B cell (primary cell): ENCODE data around the gene CADM2. TPM values are rescaled to one million over a fixed set of nuclear protein-coding genes. Genes with fewer than 3 reads are reported as not detected.

Experiments
- ATAC-seq: fragments of 200-7000 bp; cut with Tn5 transposase; one replicate; pipeline ENCODE4 v1.10.0; 2021; ENCODE audit warnings: low read depth, mild to moderate bottlenecking, moderate number of reproducible peaks, moderate library complexity
- CTCF ChIA-PET: fragments of 350-600 bp; sonication (Branson Sonifier 250); formaldehyde crosslinking; loops from one replicate; lab custom pipeline; 2021; ENCODE audit warnings: antibody characterized with exemption, inconsistent platforms; lab: Charles Lee
- POLR2A ChIA-PET: fragments of 350-600 bp; sonication (Branson Sonifier 250); formaldehyde crosslinking; loops from one replicate; lab custom pipeline; 2021; ENCODE audit warnings: antibody characterized with exemption; lab: Charles Lee
- DNase-seq: peaks from one replicate; pipeline ENCODE4 v3.0.0; 2013
- H2AFZ ChIP-seq: 2 replicates; pipeline ENCODE4 v1.6.1; 2012; ENCODE audit warnings: mild to moderate bottlenecking, low read depth, low read length; ENCODE audit not compliant: insufficient read depth, poor library complexity, severe bottlenecking
- H3K27ac ChIP-seq, 2 donors: 1 replicate in 1 of 2; 2 replicates in 1 of 2; pipeline ENCODE4 v1.5.1; 2012 to 2013; ENCODE audit warnings: low read length in 2 of 2, mild to moderate bottlenecking in 2 of 2, moderate library complexity in 1 of 2
- H3K27me3 ChIP-seq, 4 experiments: fragments of 200-600 bp in 1 of 4; sonication (generic) in 1 of 4; replicated peaks in 1 of 4; 1 replicate in 2 of 4; 2 replicates in 2 of 4; pipeline versions ENCODE4 v1.6.1 to v1.7.0; 2013 to 2016; ENCODE audit warnings: low read length in 3 of 4, mild to moderate bottlenecking in 2 of 4, mixed read lengths in 1 of 4, moderate library complexity in 1 of 4; ENCODE audit not compliant: insufficient read depth in 4 of 4, control insufficient read depth in 3 of 4; ENCODE audit errors: control extremely low read depth in 1 of 4
- H3K36me3 ChIP-seq, 2 experiments: replicated peaks in 1 of 2; 1 replicate in 1 of 2; 2 replicates in 1 of 2; pipeline versions ENCODE4 v1.6.1 to v1.7.1; 2013; ENCODE audit warnings: low read length in 1 of 2; ENCODE audit not compliant: insufficient read depth in 2 of 2, control insufficient read depth in 1 of 2; ENCODE audit errors: control extremely low read depth in 1 of 2, extremely low read depth in 1 of 2
- H3K4me1 ChIP-seq, 2 donors: fragments of 200-600 bp in 1 of 2; sonication (generic) in 1 of 2; 1 replicate in 1 of 2; 2 replicates in 1 of 2; pipeline versions ENCODE4 v1.5.1 to v1.6.1; 2013 to 2017; ENCODE audit warnings: low read length in 2 of 2; ENCODE audit not compliant: control insufficient read depth in 2 of 2, insufficient read depth in 2 of 2
- H3K4me2 ChIP-seq: replicated peaks from 2 replicates; pipeline ENCODE3; 2012; ENCODE audit warnings: mild to moderate bottlenecking, low read depth, low read length; ENCODE audit not compliant: poor library complexity, severe bottlenecking
- H3K4me3 ChIP-seq, 5 experiments: fragments of 200-600 bp in 1 of 5; sonication (generic) in 1 of 5; 1 replicate in 3 of 5; 2 replicates in 2 of 5; pipeline versions ENCODE4 v1.5.1 to v1.7.0; 2011 to 2016; ENCODE audit warnings: low read length in 4 of 5, mild to moderate bottlenecking in 4 of 5, low read depth in 2 of 5, control low read depth in 1 of 5, moderate library complexity in 1 of 5; ENCODE audit not compliant: insufficient read depth in 1 of 5; ENCODE audit errors: control extremely low read depth in 1 of 5, extremely low read depth in 1 of 5
- H3K79me2 ChIP-seq: fragments of 200-600 bp; sonication (generic); one replicate; pipeline ENCODE4 v1.6.0; 2016; ENCODE audit warnings: low read length; ENCODE audit not compliant: control insufficient read depth, insufficient read depth
- H3K9ac ChIP-seq: fragments of 200-600 bp; sonication (generic); 2 replicates; pipeline ENCODE4 v1.6.1; 2017; ENCODE audit warnings: mild to moderate bottlenecking, low read length, moderate library complexity
- H3K9me3 ChIP-seq, 3 donors: one replicate each; pipeline versions ENCODE4 v1.6.1 to v1.7.1; 2013; ENCODE audit warnings: low read length in 2 of 3; ENCODE audit not compliant: control insufficient read depth in 2 of 3, insufficient read depth in 1 of 3; ENCODE audit errors: control extremely low read depth in 1 of 3
- H4K20me1 ChIP-seq: 2 replicates; pipeline ENCODE4 v1.6.0; 2012; ENCODE audit warnings: mild to moderate bottlenecking, low read length; ENCODE audit not compliant: insufficient read depth, control insufficient read depth, poor library complexity, severe bottlenecking
- H3K27ac Mint-ChIP-seq: one replicate; pipeline ENCODE4 v1.8.0; 2021; ENCODE audit warnings: mixed read lengths
- H3K27me3 Mint-ChIP-seq: one replicate; pipeline ENCODE4 v1.8.0; 2021; ENCODE audit warnings: mixed read lengths
- H3K4me1 Mint-ChIP-seq: one replicate; pipeline ENCODE4 v1.8.0; 2021; ENCODE audit warnings: mixed read lengths
- H3K4me3 Mint-ChIP-seq: one replicate; pipeline ENCODE4 v1.8.0; 2021; ENCODE audit warnings: mixed read lengths
- H3K9me3 Mint-ChIP-seq: one replicate; pipeline ENCODE4 v1.8.0; 2022; ENCODE audit warnings: mixed read lengths; ENCODE audit not compliant: insufficient read depth
- CTCF ChIP-seq: fragments of 200-600 bp; IDR thresholded peaks from one replicate; pipeline ENCODE4 v1.8.0; 2022; ENCODE audit warnings: antibody characterized with exemption, mild to moderate bottlenecking
- EZH2 ChIP-seq: IDR thresholded peaks from 2 replicates; pipeline ENCODE4 v1.6.1; 2012; ENCODE audit warnings: borderline replicate concordance, low read depth, mild to moderate bottlenecking, moderate library complexity, low read length; ENCODE audit not compliant: insufficient read depth, poor library complexity, severe bottlenecking
- WGBS: methylation state at CpG from one replicate; pipeline ENCODE4 v1.1.5; 2013; ENCODE audit warnings: missing lambda C conversion rate; ENCODE audit not compliant: insufficient coverage; 5-methylcytosine and 5-hydroxymethylcytosine counted together
- intact Hi-C: fragments of 100-400 bp; cut with micrococcal nuclease; formaldehyde crosslinking; loops from one replicate; pipeline ENCODE4 v1.10.0; 2022
- polyA plus RNA-seq: library from polyadenylated mRNA; depleted of rRNA; stranded (reverse); fragments of >200 nt; gene quantifications from 2 replicates; pipeline ENCODE4 v1.2.3, GENCODE V29; 2012
- total RNA-seq, 2 donors: library from RNA; stranded (reverse); fragments of 120-200 nt in 1 of 2; gene quantifications; 1 replicate in 1 of 2; 2 replicates in 1 of 2; pipeline versions ENCODE4 v1.2.3 to v1.2.4, GENCODE V29; 2013 to 2022

CADM2 gene
- total and polyA plus RNA-seq, 2 donors (not counting 1 experiment from before 2014, with no cell fraction given), result 0.10 to 0.37 TPM

- no peak for ATAC-seq
- Histone ChIP-seq H3K4me1 (no peaks in the 10 kb centered on the region), H3K4me2 (no peak overlapping the region)
These were observed 1098.2 kb downstream of the CADM2 start for GRCh38 chr3:86056962-86057361.

GRCh38 chr3:86073799-86074198 lies 1115.0 kb downstream of the CADM2 start:
- DNase-seq (no peak), ATAC-seq (no peak)
- Mint-ChIP-seq H3K27me3 (no peaks in the 10 kb centered on the region), H3K27ac (no peak overlapping the region), H3K9me3 (no peaks in the 10 kb centered on the region), H3K4me3 (no peak overlapping the region), H3K4me1 (no peaks in the 10 kb centered on the region)
- Histone ChIP-seq H3K27ac (no peak overlapping the region), H3K27me3 (no peaks in the 10 kb centered on the region), H3K4me2 (no peak overlapping the region), H2AFZ (no peak overlapping the region), H3K36me3 (no peaks in the 10 kb centered on the region), H3K4me3 (no peak overlapping the region), H3K9ac (no peak overlapping the region), H3K9me3 (no peaks in the 10 kb centered on the region), H3K4me1 (no peaks in the 10 kb centered on the region), H4K20me1 (no peaks in the 10 kb centered on the region), H3K79me2 (no peaks in the 10 kb centered on the region)
- TF ChIP-seq CTCF, result no peak
- no peak for TF ChIP-seq EZH2
- intact Hi-C loops, result no loop called here
- ChIA-PET POLR2A (no interaction called here), CTCF (no interaction called here)
- no CpG with 5 or more reads among the region's 2 CpGs for WGBS

More at GRCh38 chr3:86056962-86057361, 1098.2 kb downstream of the CADM2 start:
- Mint-ChIP-seq H3K9me3 (no peaks in the 10 kb centered on the region), H3K4me3 (no peak overlapping the region), H3K27ac (no peak overlapping the region), H3K4me1 (no peaks in the 10 kb centered on the region), H3K27me3 (no peaks in the 10 kb centered on the region)
- no peak overlapping the region for H3K9ac ChIP-seq
- no peaks in the 10 kb centered on the region for H3K79me2 ChIP-seq
- H3K27me3 ChIP-seq, result no peaks in the 10 kb centered on the region
- intact Hi-C loops, result no loop called here
- no peaks in the 10 kb centered on the region for H4K20me1 ChIP-seq
- no peak for DNase-seq
- no peak overlapping the region for H2AFZ ChIP-seq
- no peaks in the 10 kb centered on the region for H3K9me3 ChIP-seq
- no peaks in the 10 kb centered on the region for H3K36me3 ChIP-seq
- ChIA-PET POLR2A (no interaction called here), CTCF (no interaction called here)
- no CpG with 5 or more reads among the region's 5 CpGs for WGBS
- TF ChIP-seq CTCF, result no peak
- no peak for TF ChIP-seq EZH2
- H3K27ac ChIP-seq, result no peak overlapping the region
- no peak overlapping the region for H3K4me3 ChIP-seq
